ENCODE measurements around the gene FANCD2.
"Not testable (repeated sequence)": the region's sequence is repeated elsewhere in the genome, so short reads cannot be mapped to it uniquely, and the experiment has no call there.

The FANCD2 gene

DNA sequence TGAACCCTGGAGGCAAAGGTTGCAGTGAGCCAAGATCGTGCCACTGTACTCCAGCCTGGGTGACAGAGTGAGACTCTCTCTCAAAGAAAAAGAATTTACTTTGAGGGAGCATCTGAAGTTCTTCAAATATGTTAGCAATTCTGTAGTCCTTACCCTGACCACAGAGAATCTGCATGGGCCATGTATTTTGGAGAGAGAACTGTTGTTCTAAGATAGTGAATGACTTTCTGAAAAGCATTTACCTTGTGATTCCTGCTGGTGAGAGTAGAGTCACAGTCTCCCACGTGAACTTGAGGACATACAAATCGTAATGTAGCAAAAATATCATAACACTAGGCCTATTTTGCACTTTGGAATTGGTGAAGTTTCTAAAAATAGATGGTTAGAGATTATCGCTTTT is 93.1 kb downstream of the FANCD2 start:
- TF ChIP-seq POLR2AphosphoS5 (IDR thresholded peaks at IDR 0.05; ENCODE audit: low read depth) (no peak), GABPA (IDR thresholded peaks at IDR 0.05; ENCODE audit: low read depth) (no peak), SPI1 (IDR thresholded peaks at IDR 0.05; ENCODE audit: borderline replicate concordance, low read depth) (no peak)
- TF ChIP-seq, protein P1, sequence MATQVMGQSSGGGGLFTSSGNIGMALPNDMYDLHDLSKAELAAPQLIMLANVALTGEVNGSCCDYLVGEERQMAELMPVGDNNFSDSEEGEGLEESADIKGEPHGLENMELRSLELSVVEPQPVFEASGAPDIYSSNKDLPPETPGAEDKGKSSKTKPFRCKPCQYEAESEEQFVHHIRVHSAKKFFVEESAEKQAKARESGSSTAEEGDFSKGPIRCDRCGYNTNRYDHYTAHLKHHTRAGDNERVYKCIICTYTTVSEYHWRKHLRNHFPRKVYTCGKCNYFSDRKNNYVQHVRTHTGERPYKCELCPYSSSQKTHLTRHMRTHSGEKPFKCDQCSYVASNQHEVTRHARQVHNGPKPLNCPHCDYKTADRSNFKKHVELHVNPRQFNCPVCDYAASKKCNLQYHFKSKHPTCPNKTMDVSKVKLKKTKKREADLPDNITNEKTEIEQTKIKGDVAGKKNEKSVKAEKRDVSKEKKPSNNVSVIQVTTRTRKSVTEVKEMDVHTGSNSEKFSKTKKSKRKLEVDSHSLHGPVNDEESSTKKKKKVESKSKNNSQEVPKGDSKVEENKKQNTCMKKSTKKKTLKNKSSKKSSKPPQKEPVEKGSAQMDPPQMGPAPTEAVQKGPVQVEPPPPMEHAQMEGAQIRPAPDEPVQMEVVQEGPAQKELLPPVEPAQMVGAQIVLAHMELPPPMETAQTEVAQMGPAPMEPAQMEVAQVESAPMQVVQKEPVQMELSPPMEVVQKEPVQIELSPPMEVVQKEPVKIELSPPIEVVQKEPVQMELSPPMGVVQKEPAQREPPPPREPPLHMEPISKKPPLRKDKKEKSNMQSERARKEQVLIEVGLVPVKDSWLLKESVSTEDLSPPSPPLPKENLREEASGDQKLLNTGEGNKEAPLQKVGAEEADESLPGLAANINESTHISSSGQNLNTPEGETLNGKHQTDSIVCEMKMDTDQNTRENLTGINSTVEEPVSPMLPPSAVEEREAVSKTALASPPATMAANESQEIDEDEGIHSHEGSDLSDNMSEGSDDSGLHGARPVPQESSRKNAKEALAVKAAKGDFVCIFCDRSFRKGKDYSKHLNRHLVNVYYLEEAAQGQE (IDR thresholded peaks at IDR 0.05; ENCODE audit: insufficient replicate concordance, low read depth), result no peak
- TF ChIP-seq, protein P2, sequence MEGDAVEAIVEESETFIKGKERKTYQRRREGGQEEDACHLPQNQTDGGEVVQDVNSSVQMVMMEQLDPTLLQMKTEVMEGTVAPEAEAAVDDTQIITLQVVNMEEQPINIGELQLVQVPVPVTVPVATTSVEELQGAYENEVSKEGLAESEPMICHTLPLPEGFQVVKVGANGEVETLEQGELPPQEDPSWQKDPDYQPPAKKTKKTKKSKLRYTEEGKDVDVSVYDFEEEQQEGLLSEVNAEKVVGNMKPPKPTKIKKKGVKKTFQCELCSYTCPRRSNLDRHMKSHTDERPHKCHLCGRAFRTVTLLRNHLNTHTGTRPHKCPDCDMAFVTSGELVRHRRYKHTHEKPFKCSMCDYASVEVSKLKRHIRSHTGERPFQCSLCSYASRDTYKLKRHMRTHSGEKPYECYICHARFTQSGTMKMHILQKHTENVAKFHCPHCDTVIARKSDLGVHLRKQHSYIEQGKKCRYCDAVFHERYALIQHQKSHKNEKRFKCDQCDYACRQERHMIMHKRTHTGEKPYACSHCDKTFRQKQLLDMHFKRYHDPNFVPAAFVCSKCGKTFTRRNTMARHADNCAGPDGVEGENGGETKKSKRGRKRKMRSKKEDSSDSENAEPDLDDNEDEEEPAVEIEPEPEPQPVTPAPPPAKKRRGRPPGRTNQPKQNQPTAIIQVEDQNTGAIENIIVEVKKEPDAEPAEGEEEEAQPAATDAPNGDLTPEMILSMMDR (IDR thresholded peaks at IDR 0.05; ENCODE audit: insufficient read depth, low read length), result no peak

GRCh38 chr3:10121064-10121463 is 94.8 kb downstream of the FANCD2 start:
- DNase-seq (ENCODE audit: low read depth in 1 of 2, low spot score in 1 of 2), result no peak
- no peak for TF ChIP-seq GABPA (IDR thresholded peaks at IDR 0.05; ENCODE audit: low read depth)
- TF ChIP-seq, protein P1 (IDR thresholded peaks at IDR 0.05; ENCODE audit: insufficient replicate concordance, low read depth), result no peak
- no peak for TF ChIP-seq POLR2AphosphoS5 (IDR thresholded peaks at IDR 0.05; ENCODE audit: low read depth)
- TF ChIP-seq, protein P2 (IDR thresholded peaks at IDR 0.05; ENCODE audit: insufficient read depth, low read length), result no peak
- TF ChIP-seq SPI1 (IDR thresholded peaks at IDR 0.05; ENCODE audit: borderline replicate concordance, low read depth), result no peak
- Histone ChIP-seq H3K27ac (replicated peaks) (no peak overlapping the region), H3K4me3 (replicated peaks; ENCODE audit: insufficient read depth, low read length) (no peak overlapping the region), H3K27me3 (ENCODE audit: insufficient read depth, poor library complexity, severe bottlenecking) (no peaks in the 10 kb centered on the region)

More for the DNA sequence above, 93.1 kb downstream of the FANCD2 start:
- H3K27ac ChIP-seq (replicated peaks), result no peak overlapping the region
- no peak for DNase-seq (ENCODE audit: low read depth in 1 of 2, low spot score in 1 of 2)
- H3K27me3 ChIP-seq (ENCODE audit: insufficient read depth, poor library complexity, severe bottlenecking), result no peaks in the 10 kb centered on the region
- no peak overlapping the region for H3K4me3 ChIP-seq (replicated peaks; ENCODE audit: insufficient read depth, low read length)

GRCh38 chr3:10122724-10123123 is 96.5 kb downstream of the FANCD2 start:
- Histone ChIP-seq H3K27ac (replicated peaks) (no peak overlapping the region), H3K4me3 (replicated peaks; ENCODE audit: insufficient read depth, low read length) (no peak overlapping the region)
- no peak for DNase-seq (ENCODE audit: low read depth in 1 of 2, low spot score in 1 of 2)

DNA sequence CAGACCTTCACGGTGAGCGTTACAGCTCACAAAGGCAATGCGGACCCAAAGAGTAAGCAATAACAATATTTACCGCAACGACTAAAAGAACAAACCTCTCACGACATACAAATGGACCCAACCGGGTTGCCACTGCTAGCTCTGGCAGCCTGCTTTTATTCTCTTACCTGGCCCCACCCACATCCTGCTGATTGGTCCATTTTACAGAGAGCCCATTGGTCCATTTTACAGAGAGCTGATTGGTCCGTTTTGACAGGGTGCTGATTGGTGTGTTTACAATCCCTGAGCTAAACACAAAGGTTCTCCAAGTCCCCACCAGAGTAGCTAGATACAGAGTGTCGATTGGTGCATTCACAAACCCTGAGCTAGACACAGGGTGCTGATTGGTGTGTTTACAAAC is 109.6 kb downstream of the FANCD2 start:
- not testable (repeated sequence) for H3K27ac ChIP-seq (replicated peaks)

More at GRCh38 chr3:10122724-10123123, 96.5 kb downstream of the FANCD2 start:
- TF ChIP-seq, protein P1 (IDR thresholded peaks at IDR 0.05; ENCODE audit: insufficient replicate concordance, low read depth), result no peak
- TF ChIP-seq POLR2AphosphoS5 (IDR thresholded peaks at IDR 0.05; ENCODE audit: low read depth), result no peak
- TF ChIP-seq, protein P2 (IDR thresholded peaks at IDR 0.05; ENCODE audit: insufficient read depth, low read length), result no peak
- no peak for TF ChIP-seq GABPA (IDR thresholded peaks at IDR 0.05; ENCODE audit: low read depth)
- no peak for TF ChIP-seq SPI1 (IDR thresholded peaks at IDR 0.05; ENCODE audit: borderline replicate concordance, low read depth)
- no peaks in the 10 kb centered on the region for H3K27me3 ChIP-seq (ENCODE audit: insufficient read depth, poor library complexity, severe bottlenecking)

More for the DNA sequence above, 109.6 kb downstream of the FANCD2 start:
- not testable (repeated sequence) for DNase-seq (ENCODE audit: low read depth in 1 of 2, low spot score in 1 of 2); H3K27me3 ChIP-seq (ENCODE audit: insufficient read depth, poor library complexity, severe bottlenecking); H3K4me3 ChIP-seq (replicated peaks; ENCODE audit: insufficient read depth, low read length)
